ENCODE data around the gene PRKCZ.

Gene PRKCZ

DNA sequence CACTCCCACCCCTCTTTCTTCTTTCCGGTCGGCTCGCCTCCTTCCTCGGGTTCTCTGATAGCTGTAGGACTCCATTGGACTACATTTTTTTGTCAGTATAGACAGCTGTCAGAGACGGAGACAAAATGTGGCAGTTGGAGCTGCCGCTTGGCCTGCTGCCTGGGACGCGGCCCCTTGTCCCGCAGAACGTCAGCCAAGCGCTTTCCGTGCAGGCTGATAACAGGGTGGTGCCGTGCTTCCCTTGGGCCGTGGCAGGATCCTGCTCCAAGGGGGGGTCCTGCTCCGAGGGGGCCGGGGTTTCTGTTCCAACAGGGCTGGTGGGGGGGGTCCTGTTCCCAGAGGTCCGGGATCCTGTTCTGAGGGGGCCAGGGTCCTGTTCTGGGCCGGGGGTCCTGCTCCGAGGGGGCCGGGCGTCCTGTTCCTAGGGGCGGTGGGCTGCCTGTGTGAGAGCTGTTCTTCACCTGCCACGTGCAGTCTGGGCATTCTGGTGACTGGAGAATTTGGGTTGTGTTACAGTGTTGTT, 182.8 kb downstream of the PRKCZ start:
- DNase-seq, result no peak

DNA sequence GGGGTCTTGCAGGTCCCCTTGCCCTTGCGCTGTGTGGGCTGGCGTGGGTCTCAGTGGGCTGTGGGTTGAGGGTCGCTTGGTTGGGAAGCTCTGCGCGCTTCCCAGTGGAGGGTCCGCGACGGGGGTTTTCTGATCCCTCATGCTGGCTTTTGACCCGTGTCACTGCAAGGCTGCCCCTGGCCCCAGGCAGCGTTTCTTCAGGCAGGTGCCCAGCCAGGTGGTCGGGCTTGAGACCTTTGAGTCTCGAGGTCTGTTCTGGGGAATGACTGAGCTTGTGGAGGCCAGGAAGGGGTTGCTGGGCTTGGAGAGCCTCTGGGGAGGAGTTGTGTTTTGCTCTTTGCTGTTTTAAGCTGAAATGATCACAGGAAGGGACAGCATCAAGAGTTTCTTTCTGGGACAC, 183.3 kb downstream of the PRKCZ start:
- no peak for DNase-seq

DNA sequence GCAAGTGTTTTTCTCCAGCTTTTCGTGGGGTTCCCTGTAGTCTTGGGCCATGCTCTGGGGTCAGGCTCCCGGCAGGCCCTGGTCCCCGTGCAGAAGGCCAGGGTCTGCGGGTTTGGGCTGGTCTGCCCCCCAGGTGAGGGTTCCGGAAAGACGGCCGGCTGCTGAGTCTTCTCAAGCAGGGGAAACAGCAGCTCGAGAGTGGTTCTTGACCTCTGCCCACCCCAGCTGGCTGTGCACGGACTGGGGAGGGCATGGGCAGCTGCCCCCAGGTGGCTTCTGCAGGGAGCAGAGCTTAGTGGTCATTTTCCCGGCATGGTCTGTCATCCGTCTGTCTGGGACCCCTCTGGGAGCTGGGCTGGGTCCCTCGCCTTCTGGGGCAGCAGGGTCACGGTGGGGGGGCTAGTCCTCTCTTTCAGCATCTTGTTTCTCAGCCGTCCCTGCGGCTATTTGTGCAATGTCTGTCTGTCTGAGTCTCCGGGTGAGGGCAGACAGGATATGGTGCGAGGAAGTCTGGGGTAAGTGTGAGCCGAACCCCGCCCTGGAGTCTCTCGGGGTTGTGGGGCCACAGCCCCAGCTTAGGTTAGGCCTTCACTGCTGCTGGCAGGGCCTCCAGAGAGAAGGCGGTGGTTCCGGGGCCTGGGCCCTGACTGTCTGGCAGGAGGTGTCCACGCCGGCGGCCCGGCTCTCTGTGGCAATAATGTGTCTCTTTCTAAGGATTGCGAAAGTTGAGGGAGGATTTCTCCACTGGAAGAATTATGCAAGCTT, 184.0 kb downstream of the PRKCZ start:
- DNase-seq, result no peak

DNA sequence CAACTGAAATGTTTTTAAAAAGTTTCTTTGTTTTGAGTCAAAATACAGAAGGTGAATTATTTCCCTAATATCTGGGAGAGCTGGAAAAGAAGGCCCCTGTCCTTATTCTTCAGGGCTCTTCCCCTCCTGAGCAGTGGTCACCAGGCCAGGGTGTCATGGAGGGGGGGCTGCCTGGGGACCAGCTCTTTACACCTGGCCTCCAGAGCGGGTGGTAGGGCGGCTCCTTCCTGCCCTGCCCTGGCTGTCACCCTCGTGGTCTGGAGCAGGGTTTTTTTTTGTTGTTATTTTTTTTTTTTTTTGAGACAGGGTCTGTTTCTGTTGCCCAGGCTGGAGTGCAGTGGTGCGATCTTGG, 184.5 kb downstream of the PRKCZ start:
- no peak for DNase-seq

All from NCI-H2227 treated with DMSO at 0.1 percent for 48 hours (cell line).